Fibroblast of lung (primary cell): ENCODE measurements around the gene CBFA2T3. TPM values are rescaled to one million over a fixed set of nuclear protein-coding genes. Genes with fewer than 3 reads are reported as not detected.
A peak's percentile ranks its signal among the peaks of the same experiment; 100 is the strongest.

ENCODE experiments used
- DNase-seq, 2 donors: peaks; one replicate each; pipeline versions ENCODE4 v3.0.0 to v3.0.0-alpha.2; 2010; ENCODE audit warnings: low read depth in 2 of 2
- H2AFZ ChIP-seq: 2 replicates; pipeline ENCODE4 v1.5.1; 2012; ENCODE audit warnings: low read length, control low read depth, inconsistent platforms
- H3K27ac ChIP-seq: 2 replicates; pipeline ENCODE4 v1.5.1; 2011; ENCODE audit warnings: low read length, control low read depth; ENCODE audit not compliant: insufficient read depth
- H3K27me3 ChIP-seq: 2 replicates; pipeline ENCODE4 v1.5.1; 2011; ENCODE audit warnings: mild to moderate bottlenecking, low read length; ENCODE audit not compliant: control insufficient read depth, insufficient read depth
- H3K36me3 ChIP-seq: 2 replicates; pipeline ENCODE4 v1.5.1; 2011; ENCODE audit warnings: low read length; ENCODE audit not compliant: control insufficient read depth, insufficient read depth
- H3K4me1 ChIP-seq: 2 replicates; pipeline ENCODE4 v1.5.1; 2011; ENCODE audit warnings: low read length; ENCODE audit not compliant: control insufficient read depth, insufficient read depth; ENCODE audit errors: extremely low read depth
- H3K4me2 ChIP-seq: 2 replicates; pipeline ENCODE4 v1.5.1; 2011; ENCODE audit warnings: low read length, control low read depth; ENCODE audit not compliant: insufficient read depth; ENCODE audit errors: extremely low read depth
- H3K4me3 ChIP-seq, 4 experiments: fragments of 200-600 bp in 1 of 4; sonication (generic) in 1 of 4; replicated peaks in 1 of 4; 2 replicates each; pipeline ENCODE4 v1.5.1; 2011 to 2016; ENCODE audit warnings: low read length in 4 of 4, low read depth in 3 of 4, mild to moderate bottlenecking in 3 of 4, control low read depth in 2 of 4, inconsistent platforms in 1 of 4, mixed read lengths in 1 of 4; ENCODE audit not compliant: insufficient read depth in 1 of 4; ENCODE audit errors: control extremely low read depth in 1 of 4
- H3K79me2 ChIP-seq: 2 replicates; pipeline ENCODE4 v1.5.1; 2012; ENCODE audit warnings: mild to moderate bottlenecking, low read length, inconsistent platforms; ENCODE audit not compliant: control insufficient read depth, insufficient read depth
- H3K9ac ChIP-seq: 2 replicates; pipeline ENCODE4 v1.5.1; 2011; ENCODE audit warnings: mild to moderate bottlenecking, low read length, control low read depth; ENCODE audit not compliant: insufficient read depth
- H3K9me3 ChIP-seq: 2 replicates; pipeline ENCODE4 v1.5.1; 2012; ENCODE audit warnings: low read depth, low read length; ENCODE audit not compliant: control insufficient read depth, insufficient read depth
- H4K20me1 ChIP-seq: 2 replicates; pipeline ENCODE4 v1.5.1; 2011; ENCODE audit warnings: low read length; ENCODE audit not compliant: control insufficient read depth, insufficient read depth; ENCODE audit errors: extremely low read depth
- EZH2 ChIP-seq: IDR thresholded peaks from 2 replicates; pipeline ENCODE4 v1.5.1; 2012; ENCODE audit warnings: low read length, control low read depth, mild to moderate bottlenecking; ENCODE audit errors: missing control alignments
- polyA plus RNA-seq, 2 donors: library from polyadenylated mRNA; depleted of rRNA in 1 of 2; stranded (reverse) in 1 of 2; unstranded in 1 of 2; fragments of >200 nt; gene quantifications; 2 replicates each; pipeline ENCODE4 v1.2.1, GENCODE V29; 2011 to 2012; ENCODE audit warnings: missing spikeins in 1 of 2
- total RNA-seq: library from RNA; depleted of rRNA; stranded (reverse); fragments of >200 nt; gene quantifications from 2 replicates; pipeline ENCODE4 v1.2.1, GENCODE V29; 2014
- TF ChIP-seq, protein P1 (sequence below), 2 donors: IDR thresholded peaks in 1 of 2; conservative IDR thresholded peaks in 1 of 2; 1 replicate in 1 of 2; 2 replicates in 1 of 2; pipeline ENCODE4 v1.5.1; 2011 to 2012; ENCODE audit warnings: low read length in 2 of 2, control low read depth in 1 of 2, inconsistent platforms in 1 of 2, low read depth in 1 of 2, mild to moderate bottlenecking in 1 of 2

CBFA2T3 gene
- total and polyA plus RNA-seq, 2 donors (not counting 1 experiment from before 2014, with no cell fraction given) = under 0.01 to 0.05 TPM

- H3K4me2 ChIP-seq = no peak overlapping the region
- H3K9ac ChIP-seq = no peak overlapping the region
- no peaks in the 10 kb centered on the region for H4K20me1 ChIP-seq
- H3K9me3 ChIP-seq = no peaks in the 10 kb centered on the region
- no peaks in the 10 kb centered on the region for H3K79me2 ChIP-seq
- H3K4me3 ChIP-seq = no peak overlapping the region
- peaks cover 4% of the 10 kb centered on the region for H3K27me3 ChIP-seq
- no peak for TF ChIP-seq EZH2
- TF ChIP-seq, protein P1, sequence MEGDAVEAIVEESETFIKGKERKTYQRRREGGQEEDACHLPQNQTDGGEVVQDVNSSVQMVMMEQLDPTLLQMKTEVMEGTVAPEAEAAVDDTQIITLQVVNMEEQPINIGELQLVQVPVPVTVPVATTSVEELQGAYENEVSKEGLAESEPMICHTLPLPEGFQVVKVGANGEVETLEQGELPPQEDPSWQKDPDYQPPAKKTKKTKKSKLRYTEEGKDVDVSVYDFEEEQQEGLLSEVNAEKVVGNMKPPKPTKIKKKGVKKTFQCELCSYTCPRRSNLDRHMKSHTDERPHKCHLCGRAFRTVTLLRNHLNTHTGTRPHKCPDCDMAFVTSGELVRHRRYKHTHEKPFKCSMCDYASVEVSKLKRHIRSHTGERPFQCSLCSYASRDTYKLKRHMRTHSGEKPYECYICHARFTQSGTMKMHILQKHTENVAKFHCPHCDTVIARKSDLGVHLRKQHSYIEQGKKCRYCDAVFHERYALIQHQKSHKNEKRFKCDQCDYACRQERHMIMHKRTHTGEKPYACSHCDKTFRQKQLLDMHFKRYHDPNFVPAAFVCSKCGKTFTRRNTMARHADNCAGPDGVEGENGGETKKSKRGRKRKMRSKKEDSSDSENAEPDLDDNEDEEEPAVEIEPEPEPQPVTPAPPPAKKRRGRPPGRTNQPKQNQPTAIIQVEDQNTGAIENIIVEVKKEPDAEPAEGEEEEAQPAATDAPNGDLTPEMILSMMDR (conservative IDR thresholded peaks at IDR 0.05 in 1 of 2, IDR thresholded peaks at IDR 0.05 in 1 of 2; ENCODE audit: low read depth in 1 of 2, low read length in 2 of 2) = no peak
- H3K36me3 ChIP-seq = no peaks in the 10 kb centered on the region
- no peaks in the 10 kb centered on the region for H3K4me1 ChIP-seq
- H3K27ac ChIP-seq = no peak overlapping the region
- DNase-seq = peak in 1 of 2 donors; percentile 7
- H2AFZ ChIP-seq = no peak overlapping the region
These were observed 28.1 kb downstream of the CBFA2T3 start for GRCh38 chr16:88948781-88949490.

DNA sequence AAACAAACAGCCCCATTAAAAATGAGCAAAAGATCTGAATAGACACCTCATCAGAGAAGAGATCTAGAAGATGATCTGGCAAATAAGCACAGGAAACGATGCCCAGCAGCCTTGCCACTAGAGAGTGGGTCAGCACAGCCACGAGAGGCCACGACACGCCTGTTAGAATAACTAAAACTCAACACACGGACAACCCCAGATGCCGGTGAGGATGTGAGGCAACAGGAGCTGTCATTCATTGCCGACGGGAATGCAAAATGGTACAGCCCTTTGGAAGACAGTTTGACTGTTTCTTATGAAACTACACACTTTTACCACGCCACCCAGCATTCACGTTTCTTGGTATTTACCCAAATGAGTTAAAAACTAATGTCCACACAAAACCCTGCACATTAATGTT is 31.5 kb downstream of the CBFA2T3 start:
- no peaks in the 10 kb centered on the region for H3K79me2 ChIP-seq
- no peaks in the 10 kb centered on the region for H3K9me3 ChIP-seq
- no peaks in the 10 kb centered on the region for H3K36me3 ChIP-seq
- no peak overlapping the region for H3K4me2 ChIP-seq
- DNase-seq = no peak
- no peaks in the 10 kb centered on the region for H4K20me1 ChIP-seq
- H3K9ac ChIP-seq = no peak overlapping the region
- H3K27me3 ChIP-seq = peaks cover 14% of the 10 kb centered on the region
- no peak overlapping the region for H3K27ac ChIP-seq
- no peak overlapping the region for H2AFZ ChIP-seq
- H3K4me1 ChIP-seq = no peaks in the 10 kb centered on the region
- TF ChIP-seq, protein P1 (conservative IDR thresholded peaks at IDR 0.05 in 1 of 2, IDR thresholded peaks at IDR 0.05 in 1 of 2; ENCODE audit: low read depth in 1 of 2, low read length in 2 of 2) = no peak
- TF ChIP-seq EZH2 = no peak
- H3K4me3 ChIP-seq = no peak overlapping the region

DNA sequence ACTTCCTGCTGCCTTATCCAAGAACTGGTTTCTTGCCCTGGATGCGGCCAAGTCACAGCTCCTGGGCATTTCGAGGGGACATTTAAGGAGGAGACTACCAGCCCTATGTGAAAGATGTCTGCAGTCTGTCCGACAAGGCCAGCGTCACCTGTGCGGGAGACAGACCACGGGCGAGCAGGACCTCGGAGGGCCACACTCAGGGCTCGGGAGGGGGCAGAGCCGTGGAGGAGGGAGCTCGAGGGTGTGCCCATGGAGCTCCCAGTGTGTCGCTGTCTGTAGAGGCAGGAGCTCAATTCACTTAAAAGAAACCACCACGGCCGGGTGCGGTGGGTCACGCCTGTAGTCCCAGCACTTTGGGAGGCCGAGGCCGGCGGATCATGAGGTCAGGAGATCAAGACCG is 33.3 kb downstream of the CBFA2T3 start:
- TF ChIP-seq EZH2 = no peak
- TF ChIP-seq, protein P1 (conservative IDR thresholded peaks at IDR 0.05 in 1 of 2, IDR thresholded peaks at IDR 0.05 in 1 of 2; ENCODE audit: low read depth in 1 of 2, low read length in 2 of 2) = no peak
- H3K27me3 ChIP-seq = peaks cover 32% of the 10 kb centered on the region
- H3K4me2 ChIP-seq = no peak overlapping the region
- no peaks in the 10 kb centered on the region for H3K79me2 ChIP-seq
- no peak for DNase-seq
- no peak overlapping the region for H3K4me3 ChIP-seq
- no peaks in the 10 kb centered on the region for H3K36me3 ChIP-seq
- no peak overlapping the region for H3K9ac ChIP-seq
- no peaks in the 10 kb centered on the region for H4K20me1 ChIP-seq
- H3K4me1 ChIP-seq = no peaks in the 10 kb centered on the region
- H2AFZ ChIP-seq = no peak overlapping the region
- H3K27ac ChIP-seq = no peak overlapping the region
- no peaks in the 10 kb centered on the region for H3K9me3 ChIP-seq
